SH-SY5Y (cell line): ENCODE measurements around the gene BAZ1A.

Source experiments
- GATA2 ChIP-seq: IDR thresholded peaks from 2 replicates; pipeline ENCODE4 v1.6.1; 2011; ENCODE audit warnings: mild to moderate bottlenecking, low read depth, low read length
- GATA3 ChIP-seq: IDR thresholded peaks from 2 replicates; pipeline ENCODE4 v1.6.1; 2011; ENCODE audit warnings: low read depth, mild to moderate bottlenecking, low read length, moderate library complexity

- TF ChIP-seq GATA3: no peak
- no peak for TF ChIP-seq GATA2
Observed at GRCh38 chr14:34711169-34711568, 164.0 kb downstream of the BAZ1A start.
